ENCODE data around the gene C3orf18.

Gene C3orf18

GRCh38 chr3:50571486-50571885 lies 3.9 kb upstream of the C3orf18 start:
- no peak for TF ChIP-seq CTCF (IDR thresholded peaks at IDR 0.05; ENCODE audit: low read length, missing control alignments)

GRCh38 chr3:50570508-50571279 lies 3.1 kb upstream of the C3orf18 start:
- DNase-seq (ENCODE audit: low read depth): no peak
- TF ChIP-seq CTCF (IDR thresholded peaks at IDR 0.05; ENCODE audit: low read length, missing control alignments): no peak
- H3K4me3 ChIP-seq (replicated peaks; ENCODE audit: low read depth, low read length): peak overlapping the region; percentile 98

More at GRCh38 chr3:50571486-50571885, 3.9 kb upstream of the C3orf18 start:
- H3K4me3 ChIP-seq (replicated peaks; ENCODE audit: low read depth, low read length): no peak overlapping the region
- no peak for DNase-seq (ENCODE audit: low read depth)

DNA sequence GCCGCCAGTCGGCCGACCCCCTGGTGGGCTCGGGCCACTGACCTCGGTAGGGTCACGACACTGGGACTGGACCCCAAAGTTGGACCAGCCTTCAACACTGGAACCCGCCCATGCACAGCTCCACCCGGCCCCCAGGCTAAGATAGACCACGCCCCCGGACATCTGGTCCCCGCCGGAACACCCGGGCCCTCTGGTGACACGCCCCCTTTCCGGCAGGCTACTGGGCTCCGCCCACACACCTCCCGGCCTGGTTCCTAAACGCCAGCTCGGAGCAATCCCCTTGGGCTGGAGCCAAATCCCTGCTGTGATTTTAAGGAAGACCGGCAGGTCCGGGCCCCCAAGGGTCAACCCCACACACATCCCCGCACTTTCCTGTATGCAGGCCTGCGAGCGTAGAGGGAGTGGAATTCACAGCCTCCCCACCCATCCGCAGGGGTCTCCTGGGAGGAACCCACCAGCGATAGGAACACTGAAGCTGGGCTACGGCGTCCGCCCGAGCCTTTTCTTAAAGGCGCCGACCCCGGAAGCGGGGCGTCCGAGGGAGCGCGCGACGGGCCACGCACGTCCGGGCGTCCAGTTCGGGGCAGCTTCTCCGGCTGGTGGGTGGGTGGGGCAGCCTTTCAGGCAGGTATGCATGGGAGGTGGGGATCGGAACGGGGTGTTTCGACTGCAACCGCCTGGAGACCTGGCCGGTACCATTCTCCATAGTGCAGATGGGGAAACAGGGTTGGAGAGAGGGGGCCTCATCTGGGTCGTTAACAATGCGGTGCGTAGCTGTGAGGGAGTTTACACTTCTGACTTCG lies 1.6 kb upstream of the C3orf18 start, which contains the start of gene HEMK1:
TSS of gene HEMK1 (plus strand) at position 576 of the 803 bp plus-strand sequence. CDS start 1,583 bp downstream, outside the sequence.
- no peak for TF ChIP-seq CTCF (IDR thresholded peaks at IDR 0.05; ENCODE audit: low read length, missing control alignments)
- DNase-seq (ENCODE audit: low read depth): peak; percentile 95
- peak within 1 kb of the TSS; percentile 98 for H3K4me3 ChIP-seq (replicated peaks; ENCODE audit: low read depth, low read length)

GRCh38 chr3:50567011-50567385 lies 549 bp downstream of the C3orf18 start:
- H3K4me3 ChIP-seq (replicated peaks; ENCODE audit: low read depth, low read length): peak overlapping the region; percentile 57
- no peak for DNase-seq (ENCODE audit: low read depth)
- TF ChIP-seq CTCF (IDR thresholded peaks at IDR 0.05; ENCODE audit: low read length, missing control alignments): no peak

DNA sequence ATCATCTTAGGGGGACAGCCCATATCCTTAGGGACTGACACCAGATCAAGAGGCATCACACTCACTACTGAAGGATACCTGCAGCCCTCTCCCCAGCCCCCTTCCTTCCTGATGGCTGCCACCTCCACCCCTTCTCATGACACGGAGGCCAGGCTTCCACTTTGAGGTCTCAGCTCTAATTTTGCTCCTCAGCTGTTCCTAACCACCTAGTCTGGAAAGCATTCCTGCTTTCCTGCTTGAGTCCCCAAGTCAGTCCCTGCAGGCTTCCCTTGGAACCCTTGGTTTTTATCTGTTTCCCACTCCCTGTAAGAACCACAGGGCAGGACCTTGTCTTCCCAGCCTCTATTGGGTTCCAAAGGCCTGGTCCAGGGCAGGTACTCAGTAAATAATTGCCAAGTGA lies 3.2 kb downstream of the C3orf18 start:
- no peak for TF ChIP-seq CTCF (IDR thresholded peaks at IDR 0.05; ENCODE audit: low read length, missing control alignments)
- DNase-seq (ENCODE audit: low read depth): no peak
- H3K4me3 ChIP-seq (replicated peaks; ENCODE audit: low read depth, low read length): no peak overlapping the region

GRCh38 chr3:50563867-50564266 lies 3.7 kb downstream of the C3orf18 start:
- no peak for DNase-seq (ENCODE audit: low read depth)
- no peak for TF ChIP-seq CTCF (IDR thresholded peaks at IDR 0.05; ENCODE audit: low read length, missing control alignments)
- H3K4me3 ChIP-seq (replicated peaks; ENCODE audit: low read depth, low read length): no peak overlapping the region

Data from fibroblast of pulmonary artery (primary cell).